HG03378 (cell line): Measurements from ENCODE around the gene NLRP6.
"Not testable (repeated sequence)": the region's sequence is repeated elsewhere in the genome, so short reads cannot be mapped to it uniquely, and the experiment has no call there.

Source experiments
- ATAC-seq: cut with Tn5 transposase; IDR thresholded peaks from one replicate; pipeline ENCODE4 v1.9.1; 2021; ENCODE audit warnings: mild to moderate bottlenecking, moderate library complexity; ENCODE audit not compliant: unreplicated experiment

Gene NLRP6

GRCh38 chr11:278001-278951, at the start of gene NLRP6:
TSS of gene NLRP6 (plus strand) at chr11:278407. CDS start at chr11:278570, 163 bp downstream.
- ATAC-seq = no peak

DNA sequence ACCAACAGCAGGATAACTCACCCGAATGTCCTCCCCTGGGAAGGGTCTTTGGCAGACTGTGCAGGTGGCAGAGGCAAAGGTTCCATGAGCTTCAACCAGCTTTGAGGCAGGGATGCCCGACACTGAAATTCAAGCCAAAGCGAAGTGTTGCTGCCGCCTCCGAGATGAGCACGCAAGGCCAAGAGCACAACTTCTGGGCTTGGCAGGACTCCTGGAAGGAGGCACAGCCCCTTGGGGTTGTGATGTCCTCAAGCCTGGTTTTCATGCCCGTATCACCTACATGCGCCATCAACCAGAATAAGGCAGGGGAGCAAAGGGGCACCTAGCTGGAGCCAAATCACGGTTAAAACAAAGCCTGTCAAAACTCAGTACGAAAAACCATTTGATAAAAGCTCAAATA, 47.8 kb upstream of the NLRP6 start:
- ATAC-seq = no peak

- ATAC-seq = no peak
Observed at GRCh38 chr11:232783-233565, 45.2 kb upstream of the NLRP6 start.

- no peak for ATAC-seq
Observed at GRCh38 chr11:235180-235579, 43.0 kb upstream of the NLRP6 start.

DNA sequence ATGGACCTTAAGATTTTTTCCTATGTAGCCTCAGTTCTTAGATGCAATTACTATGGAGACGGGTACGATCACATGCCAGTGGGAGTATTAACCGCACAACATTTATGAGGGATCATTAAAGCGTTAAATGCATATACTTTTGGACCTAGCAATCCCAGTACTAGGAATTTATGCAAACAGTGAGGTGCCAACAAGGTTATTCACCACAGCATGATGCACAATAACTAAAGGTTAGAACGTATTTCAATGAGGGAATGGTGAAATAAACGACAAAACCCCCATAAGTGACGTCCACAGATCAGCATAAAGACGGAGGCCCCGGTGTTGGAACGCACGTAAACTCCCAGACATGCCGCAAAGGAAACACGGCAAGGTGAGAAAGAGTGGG, 42.6 kb upstream of the NLRP6 start:
- no peak for ATAC-seq

GRCh38 chr11:235997-236773, 42.0 kb upstream of the NLRP6 start, which contains the start of gene SIRT3:
TSS of gene SIRT3 (minus strand) at chr11:236342. CDS start at chr11:236328, 14 bp downstream.
- peak; percentile 62 for ATAC-seq

GRCh38 chr11:236774-237767, 41.1 kb upstream of the NLRP6 start, which contains the start of gene PSMD13:
TSS of gene PSMD13 (plus strand) at chr11:236976. CDS start at chr11:237050, 74 bp downstream.
- peak; percentile 52 for ATAC-seq

GRCh38 chr11:238346-238745, 39.9 kb upstream of the NLRP6 start:
- not testable (repeated sequence) for ATAC-seq

DNA sequence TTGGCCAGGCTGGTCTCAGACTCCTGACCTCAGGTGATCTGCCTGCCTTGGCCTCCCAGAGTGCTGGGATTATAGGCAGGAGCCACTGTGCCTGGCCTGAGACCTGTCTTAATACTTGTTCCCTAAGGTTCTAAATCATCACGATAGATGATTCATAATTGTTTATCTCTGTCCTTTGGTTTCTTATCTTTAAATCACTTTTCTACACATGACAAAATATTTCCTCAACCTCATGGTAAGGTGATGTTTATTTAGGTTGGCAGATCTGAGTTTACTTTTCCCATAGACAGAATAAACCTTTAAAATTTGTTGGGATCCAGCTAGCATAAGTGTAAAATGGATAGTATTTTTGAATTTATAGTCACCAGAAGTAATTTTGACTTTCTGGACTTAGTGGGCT, 37.9 kb upstream of the NLRP6 start:
- ATAC-seq = no peak

GRCh38 chr11:241634-242033, 36.6 kb upstream of the NLRP6 start:
- no peak for ATAC-seq

DNA sequence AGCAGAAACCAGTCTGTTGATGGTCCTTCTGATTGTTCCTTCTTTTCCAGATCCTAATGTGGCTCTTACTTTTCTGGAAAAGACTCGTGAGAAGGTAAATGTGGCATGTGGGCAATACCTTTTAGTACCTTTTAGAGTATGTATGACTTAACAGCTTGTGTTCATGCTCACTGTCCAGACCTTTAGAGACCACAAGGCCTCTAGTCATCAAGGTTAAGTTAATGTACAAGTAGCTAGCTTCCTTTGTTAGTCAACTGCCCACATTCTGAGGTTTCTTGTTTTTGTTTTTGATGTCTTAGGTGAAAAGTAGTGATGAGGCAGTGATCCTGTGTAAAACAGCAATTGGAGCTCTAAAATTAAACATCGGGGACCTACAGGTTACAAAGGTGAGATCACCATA, 33.8 kb upstream of the NLRP6 start:
- ATAC-seq = no peak

DNA sequence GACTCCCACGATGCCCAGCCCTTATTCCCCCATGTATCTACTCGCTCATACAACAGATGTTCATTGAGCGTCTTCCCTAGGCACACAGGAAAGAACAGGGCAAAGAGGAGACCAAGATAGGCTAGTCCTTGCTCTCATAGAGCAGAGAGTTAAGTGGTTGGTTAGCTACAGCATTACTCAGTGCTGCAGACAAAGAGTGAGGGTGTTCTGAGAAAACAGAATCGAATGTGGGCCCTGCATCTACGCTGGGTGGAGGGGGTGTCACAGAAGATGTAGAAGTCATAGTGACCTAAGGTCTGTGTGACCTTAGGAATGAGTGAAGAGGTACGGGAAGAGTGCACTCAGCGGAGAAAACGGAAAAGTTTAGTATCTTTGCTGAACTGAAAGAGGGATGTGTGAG, 29.1 kb upstream of the NLRP6 start:
- no peak for ATAC-seq

DNA sequence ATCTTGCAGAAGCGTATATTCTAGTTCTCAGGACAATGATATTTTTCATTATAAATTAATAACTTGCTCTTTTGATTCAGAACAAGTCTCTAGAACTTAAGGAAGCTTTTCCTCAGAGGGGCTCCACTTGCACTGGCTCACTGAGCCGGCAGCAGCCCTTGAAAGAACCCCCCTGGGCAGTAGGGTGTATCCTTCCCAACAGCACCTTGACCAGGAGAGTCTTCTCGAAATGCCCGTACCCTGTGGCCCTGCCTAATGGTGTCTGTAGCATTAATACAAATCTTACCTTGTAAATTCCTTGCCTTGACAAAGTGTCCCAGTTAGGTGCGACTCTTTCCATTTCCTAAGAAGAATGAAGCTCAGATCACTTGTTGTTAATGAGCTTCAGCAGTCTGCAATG, 27.9 kb upstream of the NLRP6 start:
- no peak for ATAC-seq

- ATAC-seq = no peak
Observed at GRCh38 chr11:250740-251299, 27.4 kb upstream of the NLRP6 start.

DNA sequence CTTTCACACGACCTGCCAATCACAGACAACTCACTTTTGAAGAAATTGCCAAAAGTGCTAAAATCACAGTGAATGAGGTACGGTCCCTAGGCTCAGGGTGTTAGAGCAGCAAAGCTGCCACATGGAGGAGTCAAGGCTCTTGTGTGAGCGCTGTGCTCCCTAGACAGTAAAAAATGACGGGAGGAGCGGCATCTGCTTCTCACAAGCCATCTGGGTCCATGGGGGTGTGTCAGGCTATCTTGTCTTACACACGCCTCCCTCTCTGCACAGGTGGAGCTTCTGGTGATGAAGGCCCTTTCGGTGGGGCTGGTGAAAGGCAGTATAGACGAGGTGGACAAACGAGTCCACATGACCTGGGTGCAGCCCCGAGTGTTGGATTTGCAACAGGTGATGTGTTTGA, 26.7 kb upstream of the NLRP6 start:
- ATAC-seq = no peak

DNA sequence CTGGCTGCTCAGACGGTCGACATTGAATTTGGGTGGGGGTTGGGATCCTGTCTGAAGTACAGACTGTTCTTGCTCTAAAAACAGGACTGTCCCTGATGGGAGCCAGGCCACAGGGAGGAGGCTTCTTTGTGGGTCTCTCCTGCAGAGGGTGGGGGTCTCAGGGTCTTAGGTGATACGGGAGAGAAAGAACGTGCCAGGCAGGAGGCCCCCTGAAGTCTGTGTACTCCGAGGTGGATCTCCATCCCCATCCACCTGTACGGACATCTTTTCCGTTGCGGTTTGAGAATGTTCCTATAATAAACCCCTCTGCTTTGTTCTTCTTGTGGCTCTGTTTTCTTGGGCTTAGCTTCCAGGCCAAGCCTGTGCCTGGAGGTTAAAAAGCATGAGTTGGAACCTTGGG, 25.5 kb upstream of the NLRP6 start:
- ATAC-seq = no peak

GRCh38 chr11:253160-253885, 24.9 kb upstream of the NLRP6 start:
- no peak for ATAC-seq

DNA sequence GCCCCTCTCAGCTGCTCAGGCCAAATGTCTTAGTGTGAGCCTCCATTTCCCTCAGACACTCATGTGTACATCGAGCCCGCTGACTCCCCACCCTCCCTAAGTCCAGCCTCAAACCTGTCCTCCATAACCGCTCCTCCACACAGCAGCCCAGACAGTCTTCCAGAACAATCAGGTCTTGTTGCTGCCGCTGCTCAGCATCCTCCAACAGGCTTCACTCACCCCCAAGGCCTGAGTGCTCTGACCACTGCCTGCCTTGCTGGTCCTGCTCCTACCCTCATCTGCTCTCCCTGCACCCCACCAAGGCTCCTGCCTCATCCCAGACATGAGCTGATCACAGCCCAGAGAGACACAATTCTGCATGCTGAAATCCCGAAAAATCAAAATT, 24.3 kb upstream of the NLRP6 start:
- no peak for ATAC-seq

- ATAC-seq = no peak
Observed at GRCh38 chr11:255176-255575, 23.0 kb upstream of the NLRP6 start.
